ENCODE data around the gene BBS9. TPM values are rescaled to one million over a fixed set of nuclear protein-coding genes. Genes with fewer than 3 reads are reported as not detected.

Gene BBS9
- total and polyA plus RNA-seq, 2 experiments from 2014 or later, result 10.2 to 15.0 TPM

DNA sequence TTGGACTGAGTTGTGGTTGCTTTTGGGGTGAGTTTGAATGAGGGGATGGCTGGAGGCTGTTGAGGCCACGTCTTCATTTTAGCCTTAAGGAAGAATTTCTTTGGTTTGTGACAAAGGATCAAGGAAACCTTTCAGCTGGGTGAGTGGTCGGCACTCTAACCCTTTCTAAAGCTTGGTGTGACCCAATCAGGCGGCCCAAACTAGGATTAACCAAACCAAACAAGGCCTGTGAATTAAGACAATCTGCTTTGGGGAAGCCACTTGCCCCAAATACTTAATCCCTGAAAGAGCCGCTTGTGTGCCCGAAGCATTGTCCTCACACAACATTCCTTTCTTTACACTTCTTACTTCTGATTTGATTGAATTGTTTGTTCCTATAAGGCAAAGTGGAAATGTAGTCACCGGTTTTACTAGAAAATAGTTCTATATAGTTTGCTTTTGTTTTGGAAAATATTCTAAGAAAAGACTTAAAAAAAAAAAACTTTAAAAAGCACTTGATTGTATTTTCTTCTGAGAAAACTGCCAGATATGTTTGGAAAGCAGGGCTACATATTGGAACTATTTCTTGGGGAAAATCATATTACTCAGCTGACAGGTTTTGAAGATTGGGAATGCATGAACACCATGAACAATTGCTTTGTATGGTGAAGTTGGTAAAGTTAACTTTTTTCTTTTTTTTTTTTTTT lies 503.6 kb downstream of the BBS9 start:
- Histone ChIP-seq H3K36me3 (ENCODE audit: low read depth) (no peaks in the 10 kb centered on the region), H3K9me2 (ENCODE audit: insufficient read depth) (no peaks in the 10 kb centered on the region), H3K9ac (no peak overlapping the region), H3K79me2 (ENCODE audit: insufficient read depth) (no peaks in the 10 kb centered on the region), H2AFZ (no peak overlapping the region), H3K9me3 (ENCODE audit: low read depth) (no peaks in the 10 kb centered on the region), H3K4me3 (no peak overlapping the region), H3K27ac (no peak overlapping the region), H3K4me1 (ENCODE audit: insufficient read depth) (no peaks in the 10 kb centered on the region), H3K4me2 (ENCODE audit: unreplicated experiment) (no peak overlapping the region), H3F3A (ENCODE audit: insufficient read depth) (no peaks in the 10 kb centered on the region), H3K27me3 (replicated peaks; ENCODE audit: insufficient read depth) (no peaks in the 10 kb centered on the region), H4K20me1 (ENCODE audit: insufficient read depth) (no peaks in the 10 kb centered on the region)
- 92 to 94% methylated on average over 6 of the region's 6 CpGs for WGBS, 2 experiments (ENCODE audit: low coverage in 1 of 2, low lambda C conversion rate in 2 of 2, missing lambda C conversion rate in 2 of 2)
- TF ChIP-seq EZH2 (IDR thresholded peaks at IDR 0.05; ENCODE audit: insufficient read depth, poor library complexity, severe bottlenecking) (no peak), EZH2phosphoT487 (IDR thresholded peaks at IDR 0.05; ENCODE audit: insufficient read depth, low read depth) (no peak)
- DNase-seq, result no peak
- in situ Hi-C loops (cut with MboI), result no loop called here

DNA sequence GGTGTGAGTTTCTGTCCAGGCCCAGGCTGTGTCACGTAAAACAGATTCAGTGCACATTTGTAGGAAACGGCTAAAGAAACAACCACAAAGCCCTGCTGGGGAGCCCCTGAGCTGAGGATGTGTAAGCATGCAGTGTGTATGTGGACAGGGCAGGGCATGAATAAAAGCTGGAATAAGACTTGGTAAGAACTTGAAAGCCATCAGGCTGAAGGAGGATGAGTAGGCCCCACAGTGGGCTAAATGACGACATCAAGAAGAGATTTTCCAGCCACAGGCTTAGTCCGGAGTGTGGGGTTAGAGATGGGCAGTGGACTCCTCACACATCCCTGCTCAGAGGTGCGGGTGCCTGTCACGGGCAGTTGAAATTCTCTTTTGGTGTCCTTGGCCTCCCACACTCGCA lies 505.2 kb downstream of the BBS9 start:
- Histone ChIP-seq H3K27ac (no peak overlapping the region), H3K9me3 (ENCODE audit: low read depth) (no peaks in the 10 kb centered on the region), H3K79me2 (ENCODE audit: insufficient read depth) (no peaks in the 10 kb centered on the region), H3K9me2 (ENCODE audit: insufficient read depth) (no peaks in the 10 kb centered on the region), H4K20me1 (ENCODE audit: insufficient read depth) (no peaks in the 10 kb centered on the region), H3K4me1 (ENCODE audit: insufficient read depth) (peaks cover 4% of the 10 kb centered on the region), H3K4me2 (ENCODE audit: unreplicated experiment) (no peak overlapping the region), H3K27me3 (replicated peaks; ENCODE audit: insufficient read depth) (no peaks in the 10 kb centered on the region), H3K36me3 (ENCODE audit: low read depth) (no peaks in the 10 kb centered on the region), H3K9ac (no peak overlapping the region), H3F3A (ENCODE audit: insufficient read depth) (peaks cover 8% of the 10 kb centered on the region; the same call in 1 of the 2 replicates), H3K4me3 (no peak overlapping the region), H2AFZ (no peak overlapping the region)
- 82 to 84% methylated on average over 7 of the region's 7 CpGs for WGBS, 2 experiments (ENCODE audit: low coverage in 1 of 2, low lambda C conversion rate in 2 of 2, missing lambda C conversion rate in 2 of 2)
- in situ Hi-C loops (cut with MboI), result no loop called here
- no peak for DNase-seq
- TF ChIP-seq EZH2phosphoT487 (IDR thresholded peaks at IDR 0.05; ENCODE audit: insufficient read depth, low read depth), result no peak
- no peak for TF ChIP-seq EZH2 (IDR thresholded peaks at IDR 0.05; ENCODE audit: insufficient read depth, poor library complexity, severe bottlenecking)

DNA sequence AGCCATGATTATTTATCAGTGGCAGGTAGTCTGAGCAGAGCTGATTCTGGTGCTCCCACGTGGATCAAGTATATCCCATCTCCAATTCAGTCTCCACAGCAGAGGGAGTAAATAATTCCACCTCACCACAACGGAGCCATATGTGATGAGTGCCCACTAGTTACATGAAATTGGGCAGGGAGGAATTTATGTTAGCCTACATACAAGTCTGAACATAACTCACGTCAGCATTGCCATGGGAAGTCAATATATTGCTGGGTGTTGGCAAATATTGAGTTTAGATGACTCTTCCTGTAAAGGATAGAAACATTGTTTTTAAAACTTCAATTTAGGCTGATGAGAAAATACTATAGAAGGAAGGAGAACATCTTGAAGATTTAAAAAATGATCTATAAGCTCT lies 507.0 kb downstream of the BBS9 start:
- DNase-seq, result no peak
- no peak overlapping the region for H3K27ac ChIP-seq

GRCh38 chr7:33639552-33640197 lies 510.3 kb downstream of the BBS9 start:
- no peaks in the 10 kb centered on the region for H3K27me3 ChIP-seq (replicated peaks; ENCODE audit: insufficient read depth)
- peak overlapping the region; percentile 18; the same call in 1 of the 2 replicates for H3K27ac ChIP-seq
- H3K4me1 ChIP-seq (ENCODE audit: insufficient read depth), result peaks cover 39% of the 10 kb centered on the region
- no peaks in the 10 kb centered on the region for H3K79me2 ChIP-seq (ENCODE audit: insufficient read depth)
- no peaks in the 10 kb centered on the region for H4K20me1 ChIP-seq (ENCODE audit: insufficient read depth)
- peaks cover 29% of the 10 kb centered on the region for H3F3A ChIP-seq (ENCODE audit: insufficient read depth)
- no peaks in the 10 kb centered on the region for H3K9me3 ChIP-seq (ENCODE audit: low read depth)
- H2AFZ ChIP-seq, result peak overlapping the region; percentile 52
- no peak overlapping the region for H3K4me3 ChIP-seq
- TF ChIP-seq EZH2phosphoT487 (IDR thresholded peaks at IDR 0.05; ENCODE audit: insufficient read depth, low read depth), result no peak
- no peak for TF ChIP-seq EZH2 (IDR thresholded peaks at IDR 0.05; ENCODE audit: insufficient read depth, poor library complexity, severe bottlenecking)
- DNase-seq, result peak; percentile 74
- H3K9ac ChIP-seq, result no peak overlapping the region
- in situ Hi-C loops (cut with MboI), result no loop called here
- no peaks in the 10 kb centered on the region for H3K9me2 ChIP-seq (ENCODE audit: insufficient read depth)
- WGBS, 2 experiments (ENCODE audit: low coverage in 1 of 2, low lambda C conversion rate in 2 of 2, missing lambda C conversion rate in 2 of 2), result 55 to 58% methylated on average over 10 of the region's 10 CpGs
- peak overlapping the region; percentile 56 for H3K4me2 ChIP-seq (ENCODE audit: unreplicated experiment)
- H3K36me3 ChIP-seq (ENCODE audit: low read depth), result no peaks in the 10 kb centered on the region

More for the DNA sequence above, 507.0 kb downstream of the BBS9 start:
- no peaks in the 10 kb centered on the region for H3K27me3 ChIP-seq (replicated peaks; ENCODE audit: insufficient read depth)
- H3K79me2 ChIP-seq (ENCODE audit: insufficient read depth), result no peaks in the 10 kb centered on the region
- H3F3A ChIP-seq (ENCODE audit: insufficient read depth), result peaks cover 23% of the 10 kb centered on the region; the same call in 1 of the 2 replicates
- no peak overlapping the region for H3K4me3 ChIP-seq
- TF ChIP-seq EZH2 (IDR thresholded peaks at IDR 0.05; ENCODE audit: insufficient read depth, poor library complexity, severe bottlenecking) (no peak), EZH2phosphoT487 (IDR thresholded peaks at IDR 0.05; ENCODE audit: insufficient read depth, low read depth) (no peak)
- no peak overlapping the region for H3K9ac ChIP-seq
- H3K9me3 ChIP-seq (ENCODE audit: low read depth), result no peaks in the 10 kb centered on the region
- H3K4me1 ChIP-seq (ENCODE audit: insufficient read depth), result peaks cover 20% of the 10 kb centered on the region
- 83 to 93% methylated on average over 3 of the region's 3 CpGs for WGBS, 2 experiments (ENCODE audit: low coverage in 1 of 2, low lambda C conversion rate in 2 of 2, missing lambda C conversion rate in 2 of 2)
- in situ Hi-C loops (cut with MboI), result no loop called here
- no peaks in the 10 kb centered on the region for H3K9me2 ChIP-seq (ENCODE audit: insufficient read depth)
- no peaks in the 10 kb centered on the region for H4K20me1 ChIP-seq (ENCODE audit: insufficient read depth)
- no peak overlapping the region for H2AFZ ChIP-seq
- no peak overlapping the region for H3K4me2 ChIP-seq (ENCODE audit: unreplicated experiment)
- H3K36me3 ChIP-seq (ENCODE audit: low read depth), result no peaks in the 10 kb centered on the region

Measured in GM23248 (cell line).